ENCODE data around the gene PLCE1.

GRCh38 chr10:93993414-93993781 lies 333 bp upstream of the PLCE1 start:
- TF ChIP-seq, protein P1, sequence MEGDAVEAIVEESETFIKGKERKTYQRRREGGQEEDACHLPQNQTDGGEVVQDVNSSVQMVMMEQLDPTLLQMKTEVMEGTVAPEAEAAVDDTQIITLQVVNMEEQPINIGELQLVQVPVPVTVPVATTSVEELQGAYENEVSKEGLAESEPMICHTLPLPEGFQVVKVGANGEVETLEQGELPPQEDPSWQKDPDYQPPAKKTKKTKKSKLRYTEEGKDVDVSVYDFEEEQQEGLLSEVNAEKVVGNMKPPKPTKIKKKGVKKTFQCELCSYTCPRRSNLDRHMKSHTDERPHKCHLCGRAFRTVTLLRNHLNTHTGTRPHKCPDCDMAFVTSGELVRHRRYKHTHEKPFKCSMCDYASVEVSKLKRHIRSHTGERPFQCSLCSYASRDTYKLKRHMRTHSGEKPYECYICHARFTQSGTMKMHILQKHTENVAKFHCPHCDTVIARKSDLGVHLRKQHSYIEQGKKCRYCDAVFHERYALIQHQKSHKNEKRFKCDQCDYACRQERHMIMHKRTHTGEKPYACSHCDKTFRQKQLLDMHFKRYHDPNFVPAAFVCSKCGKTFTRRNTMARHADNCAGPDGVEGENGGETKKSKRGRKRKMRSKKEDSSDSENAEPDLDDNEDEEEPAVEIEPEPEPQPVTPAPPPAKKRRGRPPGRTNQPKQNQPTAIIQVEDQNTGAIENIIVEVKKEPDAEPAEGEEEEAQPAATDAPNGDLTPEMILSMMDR (IDR thresholded peaks at IDR 0.05), result no peak
- TF ChIP-seq POLR2A (IDR thresholded peaks at IDR 0.05), result no peak
